Liver (tissue), 9 donors: ENCODE data around the gene ERVV-1. TPM values are rescaled to one million over a fixed set of nuclear protein-coding genes. Genes with fewer than 3 reads are reported as not detected.

Experiments used
- DNase-seq: peaks from one replicate; pipeline ENCODE4 v3.0.0-alpha.2; 2017; ENCODE audit warnings: low spot score
- H3K27ac ChIP-seq, 2 donors: one replicate each; pipeline ENCODE4 v1.7.0; 2013; ENCODE audit warnings: inconsistent platforms in 2 of 2, low read length in 2 of 2, control low read depth in 1 of 2, low read depth in 1 of 2, mild to moderate bottlenecking in 1 of 2
- H3K27me3 ChIP-seq, 4 donors: one replicate each; pipeline versions ENCODE4 v1.6.1 to v1.7.0; 2013; ENCODE audit warnings: low read length in 3 of 4, inconsistent platforms in 1 of 4, mild to moderate bottlenecking in 1 of 4, moderate library complexity in 1 of 4; ENCODE audit not compliant: control insufficient read depth in 4 of 4, insufficient read depth in 4 of 4
- H3K36me3 ChIP-seq, 4 donors: one replicate each; pipeline versions ENCODE4 v1.6.1 to v1.7.0; 2013; ENCODE audit warnings: low read length in 3 of 4, mild to moderate bottlenecking in 3 of 4, low read depth in 1 of 4, moderate library complexity in 1 of 4; ENCODE audit not compliant: control insufficient read depth in 4 of 4, insufficient read depth in 3 of 4
- H3K4me1 ChIP-seq, 4 donors: one replicate each; pipeline versions ENCODE4 v1.6.1 to v1.7.0; 2013; ENCODE audit warnings: low read length in 3 of 4, mild to moderate bottlenecking in 3 of 4, moderate library complexity in 1 of 4; ENCODE audit not compliant: control insufficient read depth in 4 of 4, insufficient read depth in 4 of 4
- H3K4me3 ChIP-seq, 3 donors: one replicate each; pipeline versions ENCODE4 v1.6.1 to v1.7.0; 2013; ENCODE audit warnings: low read length in 3 of 3, control low read depth in 1 of 3, low read depth in 1 of 3, mild to moderate bottlenecking in 1 of 3
- H3K9ac ChIP-seq, 2 donors: one replicate each; pipeline ENCODE4 v1.7.0; 2013; ENCODE audit warnings: low read length in 2 of 2, mild to moderate bottlenecking in 2 of 2, moderate library complexity in 2 of 2, control low read depth in 1 of 2, low read depth in 1 of 2
- H3K9me3 ChIP-seq, 4 donors: one replicate each; pipeline versions ENCODE4 v1.6.1 to v1.7.0; 2013; ENCODE audit warnings: low read length in 3 of 4; ENCODE audit not compliant: control insufficient read depth in 4 of 4
- EGR1 ChIP-seq, 2 donors: IDR thresholded peaks; 2 replicates each; pipeline ENCODE4 v1.6.1; 2016 to 2018; ENCODE audit warnings: antibody characterized with exemption in 2 of 2, low read depth in 2 of 2
- FOXA1 ChIP-seq: IDR thresholded peaks from 2 replicates; pipeline ENCODE4 v1.6.1; 2016; ENCODE audit warnings: antibody characterized with exemption
- FOXA2 ChIP-seq: IDR thresholded peaks from 2 replicates; pipeline ENCODE4 v1.6.1; 2016; ENCODE audit warnings: antibody characterized with exemption
- GABPA ChIP-seq, 2 donors: IDR thresholded peaks in 1 of 2; conservative IDR thresholded peaks in 1 of 2; 2 replicates each; pipeline ENCODE4 v1.6.1; 2016; ENCODE audit warnings: antibody characterized with exemption in 2 of 2, mild to moderate bottlenecking in 1 of 2, moderate library complexity in 1 of 2
- HNF4A ChIP-seq, 2 donors: conservative IDR thresholded peaks; 2 replicates each; pipeline ENCODE4 v1.6.1; 2016; ENCODE audit warnings: antibody characterized with exemption in 2 of 2, mild to moderate bottlenecking in 2 of 2
- HNF4G ChIP-seq: IDR thresholded peaks from 2 replicates; pipeline ENCODE4 v1.6.1; 2016; ENCODE audit warnings: antibody characterized with exemption
- JUND ChIP-seq, 2 donors: IDR thresholded peaks; 2 replicates each; pipeline ENCODE4 v1.6.1; 2016; ENCODE audit warnings: antibody characterized with exemption in 2 of 2
- NR2F2 ChIP-seq: IDR thresholded peaks from 2 replicates; pipeline ENCODE4 v1.6.1; 2016; ENCODE audit warnings: antibody characterized with exemption
- RAD21 ChIP-seq, 2 donors: IDR thresholded peaks; 2 replicates each; pipeline ENCODE4 v1.6.1; 2016; ENCODE audit warnings: antibody characterized with exemption in 2 of 2, mild to moderate bottlenecking in 2 of 2
- RXRA ChIP-seq, 2 donors: IDR thresholded peaks; 2 replicates each; pipeline ENCODE4 v1.6.1; 2017 to 2018; ENCODE audit warnings: antibody characterized with exemption in 2 of 2, mild to moderate bottlenecking in 1 of 2
- SP1 ChIP-seq: IDR thresholded peaks from 2 replicates; pipeline ENCODE4 v1.6.1; 2018; ENCODE audit warnings: antibody characterized with exemption, mild to moderate bottlenecking
- TAF1 ChIP-seq: conservative IDR thresholded peaks from 2 replicates; pipeline ENCODE4 v1.6.1; 2016; ENCODE audit warnings: antibody characterized with exemption, mild to moderate bottlenecking
- YY1 ChIP-seq: IDR thresholded peaks from 2 replicates; pipeline ENCODE4 v1.6.1; 2016; ENCODE audit warnings: antibody characterized with exemption, mild to moderate bottlenecking
- WGBS: extraction: QIAGEN DNeasy Blood & Tissue Kit; methylation state at CpG from one replicate; pipeline ENCODE4 v1.1.7; 2013; 5-methylcytosine and 5-hydroxymethylcytosine counted together
- polyA plus RNA-seq, 2 donors: library from polyadenylated mRNA; stranded (reverse) in 1 of 2; unstranded in 1 of 2; fragments of 200-250 nt in 1 of 2; fragments of >200 nt in 1 of 2; fragmentation: Nextera tagmentation in 1 of 2; extraction: Ambion mirVana in 1 of 2; gene quantifications; one replicate each; pipeline versions ENCODE4 v1.2.1 to v1.2.3, GENCODE V29; 2013 to 2015
- total RNA-seq, 2 donors: library from RNA; depleted of rRNA; stranded (reverse); fragments of >200 nt; gene quantifications; one replicate each; pipeline ENCODE4 v1.2.3, GENCODE V29; 2014
- TF ChIP-seq, protein P1 (sequence below): IDR thresholded peaks from 2 replicates; pipeline ENCODE4 v1.6.1; 2016; ENCODE audit warnings: antibody characterized with exemption
- TF ChIP-seq, protein P2 (sequence below): IDR thresholded peaks from 2 replicates; pipeline ENCODE4 v1.6.1; 2016; ENCODE audit warnings: antibody characterized with exemption
- TF ChIP-seq, protein P3 (sequence below): fragments of 150-350 bp; IDR thresholded peaks from 2 replicates; pipeline ENCODE4 v1.5.1; 2017; ENCODE audit warnings: improper control_type of control experiment, low read depth, low read length; ENCODE audit not compliant: missing input control
- TF ChIP-seq, protein P4 (sequence below): IDR thresholded peaks from 2 replicates; pipeline ENCODE4 v1.6.1; 2016; ENCODE audit warnings: antibody characterized with exemption
- TF ChIP-seq, protein P5 (sequence below): IDR thresholded peaks from 2 replicates; pipeline ENCODE4 v1.6.1; 2016; ENCODE audit warnings: antibody characterized with exemption, mild to moderate bottlenecking
- donor health status: healthy.
- donor health status: healthy.
- donor health status: healthy.
- donor health status: healthy.
- donor health status: healthy.

The ERVV-1 gene
- total and polyA plus RNA-seq, 4 donors: not detected

DNA sequence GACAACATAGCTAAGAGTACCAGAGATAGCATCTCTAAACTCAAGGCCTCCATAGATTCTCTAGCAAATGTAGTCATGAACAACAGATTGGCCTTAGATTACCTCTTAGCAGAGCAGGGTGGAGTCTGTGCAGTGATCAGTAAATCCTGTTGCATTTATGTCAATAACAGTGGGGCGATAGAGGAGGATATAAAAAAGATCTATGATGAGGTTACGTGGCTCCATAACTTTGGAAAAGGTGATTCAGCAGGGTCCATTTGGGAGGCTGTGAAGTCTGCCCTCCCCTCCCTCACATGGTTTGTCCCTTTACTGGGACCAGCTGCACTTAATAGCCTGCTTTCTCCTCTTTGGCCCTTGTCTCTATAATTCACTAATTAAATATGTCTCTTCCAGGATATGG lies 1.4 kb downstream of the ERVV-1 start:
- 84% methylated on average over 2 of the region's 2 CpGs for WGBS
- peaks cover 8 to 47% (median 13%) of the 10 kb centered on the region in 4 donors for H3K9me3 ChIP-seq

DNA sequence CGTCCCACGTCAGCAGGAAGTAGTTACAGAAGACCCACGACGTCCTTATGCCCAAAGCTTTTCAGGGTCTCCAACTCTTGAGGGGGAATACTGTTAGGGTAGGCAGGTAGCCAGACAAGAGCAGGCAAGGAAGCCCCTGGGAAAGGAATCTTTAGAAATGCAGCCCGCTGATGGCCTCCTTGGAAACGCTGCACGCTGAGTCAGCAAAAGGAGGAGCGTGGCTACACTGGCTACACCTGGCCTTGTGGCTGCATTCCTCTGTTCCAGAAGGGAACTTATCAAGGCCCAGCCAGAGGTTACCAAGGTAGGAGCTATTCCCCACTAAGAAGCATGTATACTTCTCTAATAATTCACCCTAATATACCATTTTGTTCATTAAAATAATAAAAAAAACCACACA lies 2.0 kb downstream of the ERVV-1 start:
- 83% methylated on average over 8 of the region's 8 CpGs for WGBS
- Histone ChIP-seq H3K9ac (no peak overlapping the region), H3K27me3 (no peaks in the 10 kb centered on the region), H3K4me3 (no peak overlapping the region), H3K4me1 (no peaks in the 10 kb centered on the region), H3K27ac (no peak overlapping the region), H3K9me3 (peaks cover 8 to 49% (median 10%) of the 10 kb centered on the region in 4 donors), H3K36me3 (no peaks in the 10 kb centered on the region)
- no peak for DNase-seq
- TF ChIP-seq NR2F2 (no peak), SP1 (no peak), GABPA (IDR thresholded peaks at IDR 0.05 in 1 of 2, conservative IDR thresholded peaks at IDR 0.05 in 1 of 2) (no peak), JUND (IDR thresholded peaks at IDR 0.05) (no peak), FOXA1 (no peak), FOXA2 (no peak), TAF1 (no peak), HNF4G (no peak)
- TF ChIP-seq, protein P1, sequence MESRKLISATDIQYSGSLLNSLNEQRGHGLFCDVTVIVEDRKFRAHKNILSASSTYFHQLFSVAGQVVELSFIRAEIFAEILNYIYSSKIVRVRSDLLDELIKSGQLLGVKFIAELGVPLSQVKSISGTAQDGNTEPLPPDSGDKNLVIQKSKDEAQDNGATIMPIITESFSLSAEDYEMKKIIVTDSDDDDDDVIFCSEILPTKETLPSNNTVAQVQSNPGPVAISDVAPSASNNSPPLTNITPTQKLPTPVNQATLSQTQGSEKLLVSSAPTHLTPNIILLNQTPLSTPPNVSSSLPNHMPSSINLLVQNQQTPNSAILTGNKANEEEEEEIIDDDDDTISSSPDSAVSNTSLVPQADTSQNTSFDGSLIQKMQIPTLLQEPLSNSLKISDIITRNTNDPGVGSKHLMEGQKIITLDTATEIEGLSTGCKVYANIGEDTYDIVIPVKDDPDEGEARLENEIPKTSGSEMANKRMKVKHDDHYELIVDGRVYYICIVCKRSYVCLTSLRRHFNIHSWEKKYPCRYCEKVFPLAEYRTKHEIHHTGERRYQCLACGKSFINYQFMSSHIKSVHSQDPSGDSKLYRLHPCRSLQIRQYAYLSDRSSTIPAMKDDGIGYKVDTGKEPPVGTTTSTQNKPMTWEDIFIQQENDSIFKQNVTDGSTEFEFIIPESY: no peak
- TF ChIP-seq, protein P2, sequence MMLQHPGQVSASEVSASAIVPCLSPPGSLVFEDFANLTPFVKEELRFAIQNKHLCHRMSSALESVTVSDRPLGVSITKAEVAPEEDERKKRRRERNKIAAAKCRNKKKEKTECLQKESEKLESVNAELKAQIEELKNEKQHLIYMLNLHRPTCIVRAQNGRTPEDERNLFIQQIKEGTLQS: no peak

More for the DNA sequence above, 1.4 kb downstream of the ERVV-1 start:
- H3K27ac ChIP-seq: no peak overlapping the region
- no peak for DNase-seq
- H3K4me1 ChIP-seq: no peaks in the 10 kb centered on the region
- TF ChIP-seq JUND (IDR thresholded peaks at IDR 0.05): no peak
- no peak overlapping the region for H3K4me3 ChIP-seq
- no peak overlapping the region for H3K9ac ChIP-seq
- no peaks in the 10 kb centered on the region for H3K36me3 ChIP-seq
- no peaks in the 10 kb centered on the region for H3K27me3 ChIP-seq

DNA sequence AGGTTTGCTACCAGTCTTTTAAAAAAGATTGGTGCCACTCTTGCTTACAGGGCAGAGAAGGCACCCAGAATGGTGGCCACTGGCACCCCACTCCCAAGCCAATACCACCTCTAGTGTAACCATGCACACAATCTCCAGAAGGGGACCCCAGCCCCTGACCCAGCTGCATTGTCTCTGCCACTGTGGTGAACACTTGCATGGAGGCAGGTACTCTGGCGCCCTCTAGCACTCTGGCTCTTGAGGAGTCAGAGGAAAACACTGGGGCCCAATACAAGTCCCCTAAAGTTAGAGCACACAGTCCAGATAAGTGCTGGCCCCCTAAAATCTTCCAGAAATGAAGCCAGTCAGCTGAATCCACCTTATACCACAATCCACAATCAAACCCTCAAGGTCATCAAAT lies 6.0 kb downstream of the ERVV-1 start:
- DNase-seq: no peak
- 9% methylated on average over 1 of the region's 1 CpG for WGBS
- TF ChIP-seq NR2F2: no peak
- no peak for TF ChIP-seq RAD21 (IDR thresholded peaks at IDR 0.05)
- no peak for TF ChIP-seq RXRA (IDR thresholded peaks at IDR 0.05)
- TF ChIP-seq, protein P3, sequence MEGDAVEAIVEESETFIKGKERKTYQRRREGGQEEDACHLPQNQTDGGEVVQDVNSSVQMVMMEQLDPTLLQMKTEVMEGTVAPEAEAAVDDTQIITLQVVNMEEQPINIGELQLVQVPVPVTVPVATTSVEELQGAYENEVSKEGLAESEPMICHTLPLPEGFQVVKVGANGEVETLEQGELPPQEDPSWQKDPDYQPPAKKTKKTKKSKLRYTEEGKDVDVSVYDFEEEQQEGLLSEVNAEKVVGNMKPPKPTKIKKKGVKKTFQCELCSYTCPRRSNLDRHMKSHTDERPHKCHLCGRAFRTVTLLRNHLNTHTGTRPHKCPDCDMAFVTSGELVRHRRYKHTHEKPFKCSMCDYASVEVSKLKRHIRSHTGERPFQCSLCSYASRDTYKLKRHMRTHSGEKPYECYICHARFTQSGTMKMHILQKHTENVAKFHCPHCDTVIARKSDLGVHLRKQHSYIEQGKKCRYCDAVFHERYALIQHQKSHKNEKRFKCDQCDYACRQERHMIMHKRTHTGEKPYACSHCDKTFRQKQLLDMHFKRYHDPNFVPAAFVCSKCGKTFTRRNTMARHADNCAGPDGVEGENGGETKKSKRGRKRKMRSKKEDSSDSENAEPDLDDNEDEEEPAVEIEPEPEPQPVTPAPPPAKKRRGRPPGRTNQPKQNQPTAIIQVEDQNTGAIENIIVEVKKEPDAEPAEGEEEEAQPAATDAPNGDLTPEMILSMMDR: no peak
- no peak for TF ChIP-seq GABPA (IDR thresholded peaks at IDR 0.05 in 1 of 2, conservative IDR thresholded peaks at IDR 0.05 in 1 of 2)
- TF ChIP-seq TAF1: no peak
- no peak for TF ChIP-seq YY1
- TF ChIP-seq JUND (IDR thresholded peaks at IDR 0.05): no peak
- TF ChIP-seq FOXA2: no peak
- TF ChIP-seq HNF4A (conservative IDR thresholded peaks at IDR 0.05): no peak
- TF ChIP-seq, protein P4, sequence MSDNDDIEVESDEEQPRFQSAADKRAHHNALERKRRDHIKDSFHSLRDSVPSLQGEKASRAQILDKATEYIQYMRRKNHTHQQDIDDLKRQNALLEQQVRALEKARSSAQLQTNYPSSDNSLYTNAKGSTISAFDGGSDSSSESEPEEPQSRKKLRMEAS: no peak
- no peak for TF ChIP-seq SP1
- no peak for TF ChIP-seq FOXA1
- no peak for TF ChIP-seq EGR1 (IDR thresholded peaks at IDR 0.05; ENCODE audit: low read depth in 2 of 2)
- TF ChIP-seq HNF4G: no peak
- TF ChIP-seq, protein P2: no peak
- TF ChIP-seq, protein P5, sequence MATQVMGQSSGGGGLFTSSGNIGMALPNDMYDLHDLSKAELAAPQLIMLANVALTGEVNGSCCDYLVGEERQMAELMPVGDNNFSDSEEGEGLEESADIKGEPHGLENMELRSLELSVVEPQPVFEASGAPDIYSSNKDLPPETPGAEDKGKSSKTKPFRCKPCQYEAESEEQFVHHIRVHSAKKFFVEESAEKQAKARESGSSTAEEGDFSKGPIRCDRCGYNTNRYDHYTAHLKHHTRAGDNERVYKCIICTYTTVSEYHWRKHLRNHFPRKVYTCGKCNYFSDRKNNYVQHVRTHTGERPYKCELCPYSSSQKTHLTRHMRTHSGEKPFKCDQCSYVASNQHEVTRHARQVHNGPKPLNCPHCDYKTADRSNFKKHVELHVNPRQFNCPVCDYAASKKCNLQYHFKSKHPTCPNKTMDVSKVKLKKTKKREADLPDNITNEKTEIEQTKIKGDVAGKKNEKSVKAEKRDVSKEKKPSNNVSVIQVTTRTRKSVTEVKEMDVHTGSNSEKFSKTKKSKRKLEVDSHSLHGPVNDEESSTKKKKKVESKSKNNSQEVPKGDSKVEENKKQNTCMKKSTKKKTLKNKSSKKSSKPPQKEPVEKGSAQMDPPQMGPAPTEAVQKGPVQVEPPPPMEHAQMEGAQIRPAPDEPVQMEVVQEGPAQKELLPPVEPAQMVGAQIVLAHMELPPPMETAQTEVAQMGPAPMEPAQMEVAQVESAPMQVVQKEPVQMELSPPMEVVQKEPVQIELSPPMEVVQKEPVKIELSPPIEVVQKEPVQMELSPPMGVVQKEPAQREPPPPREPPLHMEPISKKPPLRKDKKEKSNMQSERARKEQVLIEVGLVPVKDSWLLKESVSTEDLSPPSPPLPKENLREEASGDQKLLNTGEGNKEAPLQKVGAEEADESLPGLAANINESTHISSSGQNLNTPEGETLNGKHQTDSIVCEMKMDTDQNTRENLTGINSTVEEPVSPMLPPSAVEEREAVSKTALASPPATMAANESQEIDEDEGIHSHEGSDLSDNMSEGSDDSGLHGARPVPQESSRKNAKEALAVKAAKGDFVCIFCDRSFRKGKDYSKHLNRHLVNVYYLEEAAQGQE: no peak
- TF ChIP-seq, protein P1: no peak

More for the DNA sequence above, 6.0 kb downstream of the ERVV-1 start:
- Histone ChIP-seq H3K9ac (no peak overlapping the region), H3K27ac (no peak overlapping the region), H3K4me1 (no peaks in the 10 kb centered on the region), H3K9me3 (peaks cover 4 to 67% (median 7%) of the 10 kb centered on the region in 4 donors), H3K36me3 (no peaks in the 10 kb centered on the region), H3K27me3 (no peaks in the 10 kb centered on the region), H3K4me3 (no peak overlapping the region)
